Esophagus squamous epithelium (tissue), 4 donors: ENCODE measurements around the gene PIAS4.

Experiments used
- POLR2A ChIP-seq, 4 donors: fragments of 450-650 bp; IDR thresholded peaks; one replicate each; pipeline ENCODE4 v1.6.1; 2017; ENCODE audit warnings: antibody characterized with exemption in 4 of 4, mild to moderate bottlenecking in 4 of 4, moderate library complexity in 3 of 4
- TF ChIP-seq, protein P1 (sequence below), 6 experiments: fragments of 450-650 bp in 4 of 6; fragments of 200-600 bp in 2 of 6; sonication (generic) in 2 of 6; IDR thresholded peaks; one replicate each; pipeline ENCODE4 v1.5.1; 2016 to 2019; ENCODE audit warnings: antibody characterized with exemption in 6 of 6, mild to moderate bottlenecking in 4 of 6, moderate library complexity in 4 of 6

DNA sequence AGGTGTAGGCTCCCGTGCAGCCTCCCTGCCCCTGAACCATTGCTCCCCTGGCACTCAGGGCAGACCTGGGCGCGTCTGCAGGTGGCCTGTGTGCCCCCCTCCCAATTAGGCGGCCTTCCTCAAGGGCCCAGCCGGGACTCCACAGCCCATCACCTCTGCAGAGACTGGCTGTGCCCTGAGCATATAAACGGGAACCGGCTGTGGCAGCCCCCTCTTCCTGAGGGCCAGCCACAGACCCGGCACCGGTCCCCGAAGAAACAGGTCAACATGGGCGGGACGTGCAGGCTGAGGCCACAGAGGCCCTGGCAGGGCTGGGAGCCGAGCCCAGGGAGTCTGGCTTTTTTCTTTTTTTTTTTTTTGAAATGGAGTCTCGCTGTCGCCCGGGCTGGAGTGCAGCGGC, 12.0 kb downstream of the PIAS4 start:
- no peak for TF ChIP-seq POLR2A (IDR thresholded peaks at IDR 0.05)
- TF ChIP-seq, protein P1, sequence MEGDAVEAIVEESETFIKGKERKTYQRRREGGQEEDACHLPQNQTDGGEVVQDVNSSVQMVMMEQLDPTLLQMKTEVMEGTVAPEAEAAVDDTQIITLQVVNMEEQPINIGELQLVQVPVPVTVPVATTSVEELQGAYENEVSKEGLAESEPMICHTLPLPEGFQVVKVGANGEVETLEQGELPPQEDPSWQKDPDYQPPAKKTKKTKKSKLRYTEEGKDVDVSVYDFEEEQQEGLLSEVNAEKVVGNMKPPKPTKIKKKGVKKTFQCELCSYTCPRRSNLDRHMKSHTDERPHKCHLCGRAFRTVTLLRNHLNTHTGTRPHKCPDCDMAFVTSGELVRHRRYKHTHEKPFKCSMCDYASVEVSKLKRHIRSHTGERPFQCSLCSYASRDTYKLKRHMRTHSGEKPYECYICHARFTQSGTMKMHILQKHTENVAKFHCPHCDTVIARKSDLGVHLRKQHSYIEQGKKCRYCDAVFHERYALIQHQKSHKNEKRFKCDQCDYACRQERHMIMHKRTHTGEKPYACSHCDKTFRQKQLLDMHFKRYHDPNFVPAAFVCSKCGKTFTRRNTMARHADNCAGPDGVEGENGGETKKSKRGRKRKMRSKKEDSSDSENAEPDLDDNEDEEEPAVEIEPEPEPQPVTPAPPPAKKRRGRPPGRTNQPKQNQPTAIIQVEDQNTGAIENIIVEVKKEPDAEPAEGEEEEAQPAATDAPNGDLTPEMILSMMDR (IDR thresholded peaks at IDR 0.05), result no peak
